H1 (cell line): ENCODE results near the gene SEC62. TPM values are rescaled to one million over a fixed set of nuclear protein-coding genes. Genes with fewer than 3 reads are reported as not detected.

ENCODE experiments used
- BCL11A ChIP-seq, 2 experiments: IDR thresholded peaks; one replicate each; pipeline ENCODE4 v1.6.1; 2011; ENCODE audit warnings: low read depth in 2 of 2, low read length in 2 of 2, mild to moderate bottlenecking in 2 of 2
- BRCA1 ChIP-seq: IDR thresholded peaks from 2 replicates; pipeline ENCODE4 v1.6.1; 2012; ENCODE audit warnings: low read depth, low read length, improper control_type of control experiment
- CHD2 ChIP-seq: IDR thresholded peaks from 2 replicates; pipeline ENCODE4 v1.6.1; 2012; ENCODE audit warnings: low read length, improper control_type of control experiment
- JUN ChIP-seq: IDR thresholded peaks from 2 replicates; pipeline ENCODE4 v1.6.1; 2011; ENCODE audit warnings: low read depth, mild to moderate bottlenecking, improper control_type of control experiment, low read length
- JUND ChIP-seq: IDR thresholded peaks from 2 replicates; pipeline ENCODE4 v1.6.1; 2011; ENCODE audit warnings: mild to moderate bottlenecking, improper control_type of control experiment, low read length
- POLR2AphosphoS5 ChIP-seq: IDR thresholded peaks from 2 replicates; pipeline ENCODE4 v1.6.1; 2011; ENCODE audit warnings: low read depth, low read length
- polyA plus RNA-seq, 7 experiments: library from polyadenylated mRNA; depleted of rRNA in 3 of 7; stranded (reverse) in 5 of 7; unstranded in 2 of 7; fragments of >200 nt in 5 of 7; fragments of 200-250 nt in 2 of 7; gene quantifications; 1 replicate in 5 of 7; 2 replicates in 1 of 7; 4 replicates in 1 of 7; pipeline versions ENCODE4 v1.2.1 to v1.2.3, GENCODE V29; 2011 to 2013; ENCODE audit warnings: missing spikeins in 2 of 7, mixed read lengths in 2 of 7
- total RNA-seq: library from RNA; stranded (reverse); fragmentation: NEBNext Ultra II Directional; extraction: Animal tissue kit (Norgen Biotek cat#: 25700); gene quantifications from 2 replicates; pipeline ENCODE4 v1.2.1, GENCODE V29; 2021

SEC62 gene
- total and polyA plus RNA-seq, 2 of the 8 experiments (the other 6 are each of a cell fraction or from before 2014, with no cell fraction given): 67.8 to 113 TPM

DNA sequence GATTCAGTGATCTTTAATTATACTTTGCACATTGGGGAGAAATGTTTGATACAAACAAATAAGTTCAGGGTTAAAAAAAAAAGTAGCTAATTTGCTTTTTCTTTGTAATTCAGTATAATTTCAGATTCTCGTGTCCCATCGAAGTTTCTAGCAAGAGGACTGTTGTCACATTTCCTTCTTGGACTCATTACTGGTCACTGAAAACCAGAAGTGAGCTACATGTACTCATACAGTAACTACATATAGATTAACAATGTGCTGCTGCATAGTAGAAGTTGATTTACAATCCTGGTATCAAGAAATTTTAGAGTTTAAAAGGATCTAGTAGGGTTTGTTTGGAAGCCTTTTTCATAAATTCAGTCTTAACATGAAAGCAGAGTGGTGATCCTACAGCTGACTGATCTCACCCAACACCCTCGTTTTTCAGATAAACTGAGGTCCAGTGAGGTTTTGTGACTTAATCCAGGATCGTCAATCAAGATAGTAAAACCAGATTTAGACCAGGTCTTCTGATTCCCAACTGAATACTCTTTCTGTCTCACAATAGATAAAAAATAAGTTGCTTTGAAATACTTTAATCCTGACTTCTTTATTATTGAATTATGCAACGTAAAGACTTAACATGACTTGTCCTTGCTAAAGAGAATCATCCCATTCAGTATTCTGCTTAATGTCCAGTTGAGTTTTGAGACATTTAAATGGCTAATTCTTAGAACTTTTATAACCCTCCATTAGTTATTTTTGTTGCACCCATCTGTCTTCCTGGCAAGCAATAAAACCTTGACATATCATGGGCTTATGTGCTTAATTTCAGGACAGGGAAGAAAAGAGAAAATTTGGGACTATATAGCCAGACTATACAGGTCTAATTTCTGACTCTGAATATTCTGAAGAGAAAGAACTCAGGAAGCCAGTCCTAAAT, 2.8 kb downstream of the SEC62 start (continued):
- TF ChIP-seq BCL11A (IDR thresholded peaks at IDR 0.05; ENCODE audit: low read depth in 2 of 2, low read length in 2 of 2) (no peak), JUND (no peak), BRCA1 (no peak), POLR2AphosphoS5 (no peak), CHD2 (no peak), JUN (no peak)
